RWPE1 (cell line): ENCODE results near the gene KLRC4.

Source experiments
- CTCF ChIA-PET: fragments of 350-600 bp; sonication (Branson Sonifier 250); formaldehyde crosslinking; extraction: SDS; loops from one replicate; lab custom pipeline; 2021; lab: Yijun Ruan, JAX
- POLR2A ChIA-PET: fragments of 400-600 bp; formaldehyde crosslinking; extraction: SDS; loops from one replicate; lab custom pipeline; 2020; ENCODE audit warnings: antibody characterized with exemption; ENCODE audit not compliant: low non-redundant PET; lab: Yijun Ruan, JAX
- DNase-seq: peaks from one replicate; pipeline ENCODE4 v3.0.0; 2012; ENCODE audit warnings: low spot score
- H3K27ac ChIP-seq: fragments of 450-650 bp; 2 replicates; pipeline ENCODE4 v1.5.1; 2017
- TF ChIP-seq, protein P1 (sequence below): fragments of 450-650 bp; conservative IDR thresholded peaks from 2 replicates; pipeline ENCODE4 v1.5.1; 2017; ENCODE audit warnings: low read depth, mild to moderate bottlenecking

Gene KLRC4

GRCh38 chr12:10362325-10362724, 47.2 kb downstream of the KLRC4 start:
- no peak for DNase-seq
- POLR2A ChIA-PET, result interaction anchor here (0.7 kb wide), 1 partner anchor 30 kb away, joined by 5 read pairs; no protein-coding TSS in a partner anchor
- no peak overlapping the region for H3K27ac ChIP-seq
- CTCF ChIA-PET, result no interaction called here
- TF ChIP-seq, protein P1, sequence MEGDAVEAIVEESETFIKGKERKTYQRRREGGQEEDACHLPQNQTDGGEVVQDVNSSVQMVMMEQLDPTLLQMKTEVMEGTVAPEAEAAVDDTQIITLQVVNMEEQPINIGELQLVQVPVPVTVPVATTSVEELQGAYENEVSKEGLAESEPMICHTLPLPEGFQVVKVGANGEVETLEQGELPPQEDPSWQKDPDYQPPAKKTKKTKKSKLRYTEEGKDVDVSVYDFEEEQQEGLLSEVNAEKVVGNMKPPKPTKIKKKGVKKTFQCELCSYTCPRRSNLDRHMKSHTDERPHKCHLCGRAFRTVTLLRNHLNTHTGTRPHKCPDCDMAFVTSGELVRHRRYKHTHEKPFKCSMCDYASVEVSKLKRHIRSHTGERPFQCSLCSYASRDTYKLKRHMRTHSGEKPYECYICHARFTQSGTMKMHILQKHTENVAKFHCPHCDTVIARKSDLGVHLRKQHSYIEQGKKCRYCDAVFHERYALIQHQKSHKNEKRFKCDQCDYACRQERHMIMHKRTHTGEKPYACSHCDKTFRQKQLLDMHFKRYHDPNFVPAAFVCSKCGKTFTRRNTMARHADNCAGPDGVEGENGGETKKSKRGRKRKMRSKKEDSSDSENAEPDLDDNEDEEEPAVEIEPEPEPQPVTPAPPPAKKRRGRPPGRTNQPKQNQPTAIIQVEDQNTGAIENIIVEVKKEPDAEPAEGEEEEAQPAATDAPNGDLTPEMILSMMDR, result no peak

DNA sequence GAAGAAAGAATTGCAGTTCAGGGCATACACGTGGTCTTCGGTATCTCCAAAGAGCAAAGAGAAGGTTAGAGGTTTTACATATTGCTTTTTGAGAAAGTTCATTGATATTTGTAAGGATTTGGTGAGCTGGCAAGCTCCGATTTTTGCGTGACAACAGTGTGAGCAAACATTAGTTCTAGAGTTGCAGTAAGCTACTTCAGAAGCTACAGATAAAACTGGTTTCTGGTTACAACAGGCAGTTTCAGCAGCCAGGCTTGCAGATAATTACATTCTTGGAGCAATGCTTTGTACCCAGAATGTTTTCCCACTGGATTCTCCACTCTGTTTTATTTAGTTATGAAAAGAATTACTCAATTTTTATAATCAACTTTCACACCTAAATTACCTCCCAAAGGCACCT, 47.9 kb downstream of the KLRC4 start:
- CTCF ChIA-PET, result interaction anchor here (0.7 kb wide), 1 partner anchor 1345 kb away, joined by 3 read pairs; no protein-coding TSS in a partner anchor
- POLR2A ChIA-PET, result no interaction called here

DNA sequence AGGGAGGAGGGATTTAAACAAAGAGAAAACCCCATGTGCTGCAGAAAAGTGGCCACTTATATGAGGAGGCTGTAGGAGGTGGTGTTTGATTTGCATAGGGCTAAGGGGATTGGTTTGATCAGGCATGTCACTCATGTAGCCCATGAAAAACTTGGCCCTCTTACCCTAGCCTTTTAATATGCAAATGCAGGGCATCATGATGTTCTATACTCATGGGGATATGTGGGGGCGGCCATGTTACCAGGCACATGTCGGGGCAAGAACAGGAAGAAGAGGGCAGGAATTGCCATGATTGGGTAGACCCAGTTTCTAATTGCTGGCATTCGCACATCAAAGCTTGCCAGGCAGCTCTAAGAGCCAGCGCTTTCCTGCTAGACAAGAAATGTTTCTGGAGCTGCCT, 48.5 kb downstream of the KLRC4 start:
- H3K27ac ChIP-seq, result peak overlapping the region; percentile 57

More for the DNA sequence above, 47.9 kb downstream of the KLRC4 start:
- TF ChIP-seq, protein P1, result no peak
- peak overlapping the region; percentile 57; the same call in 1 of the 2 replicates for H3K27ac ChIP-seq
- no peak for DNase-seq

DNA sequence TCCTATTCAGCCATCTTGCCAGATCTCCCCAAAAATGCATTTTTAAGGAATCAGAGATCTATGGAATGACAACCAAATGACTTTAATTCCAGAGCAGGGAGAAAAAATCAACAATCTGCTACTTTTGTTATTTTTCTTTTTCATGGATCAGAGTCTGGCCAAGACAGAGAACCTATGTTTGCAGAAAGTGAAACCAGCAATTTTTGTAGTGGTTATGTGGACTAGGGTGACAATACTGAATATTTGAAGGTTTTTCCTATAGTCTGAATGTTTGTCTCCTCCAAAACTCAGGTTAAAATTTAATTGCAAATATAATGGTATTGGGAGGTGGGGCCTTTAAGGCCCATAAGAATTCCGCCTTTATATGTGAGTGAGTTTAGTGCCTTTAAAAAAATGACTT, 50.6 kb downstream of the KLRC4 start:
- no peak for DNase-seq
- TF ChIP-seq, protein P1, result no peak
- ChIA-PET POLR2A (no interaction called here), CTCF (no interaction called here)
- no peak overlapping the region for H3K27ac ChIP-seq

More for the DNA sequence above, 48.5 kb downstream of the KLRC4 start:
- ChIA-PET POLR2A (no interaction called here), CTCF (interaction anchor here (0.7 kb wide), 1 partner anchor 1346 kb away, joined by 3 read pairs; no protein-coding TSS in a partner anchor)
- no peak for DNase-seq
- TF ChIP-seq, protein P1, result no peak

DNA sequence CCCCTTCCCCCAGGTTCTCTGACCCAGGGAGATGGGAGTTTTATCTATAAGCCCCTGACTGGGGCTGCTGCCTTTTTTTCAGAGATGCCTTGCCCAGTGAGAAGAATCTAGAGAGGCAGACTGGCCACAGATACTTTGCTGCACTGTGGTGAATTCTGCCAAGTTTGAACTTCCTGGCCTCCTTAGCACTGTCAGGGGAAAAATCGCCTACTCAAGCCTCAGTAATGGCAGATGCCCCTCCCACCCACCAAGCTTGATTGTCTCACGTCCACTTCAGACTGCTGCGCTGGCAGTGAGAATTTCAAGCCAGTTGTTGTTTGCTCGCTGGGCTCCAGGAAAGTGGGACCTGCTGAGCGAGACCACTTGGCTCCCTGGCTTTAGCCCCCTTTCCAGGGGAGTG, 51.4 kb downstream of the KLRC4 start:
- no peak for DNase-seq
- TF ChIP-seq, protein P1, result no peak
- no peak overlapping the region for H3K27ac ChIP-seq
- ChIA-PET CTCF (no interaction called here), POLR2A (no interaction called here)
